Thymus (tissue), 11 donors: ENCODE measurements around the gene DHPS. TPM values are rescaled to one million over a fixed set of nuclear protein-coding genes. Genes with fewer than 3 reads are reported as not detected.
A peak's percentile ranks its signal among the peaks of the same experiment; 100 is the strongest.

ENCODE experiments used
- DNase-seq, 9 donors: peaks; one replicate each; pipeline ENCODE4 v3.0.0-alpha.2; 2013; ENCODE audit warnings: low spot score in 9 of 9, low read depth in 6 of 9, missing footprints in 1 of 9
- H3K27ac ChIP-seq, 2 donors: one replicate each; pipeline ENCODE4 v1.5.1; 2013; ENCODE audit warnings: control low read depth in 1 of 2, low read depth in 1 of 2, low read length in 1 of 2, mild to moderate bottlenecking in 1 of 2, moderate library complexity in 1 of 2
- H3K27me3 ChIP-seq, 2 donors: one replicate each; pipeline ENCODE4 v1.5.1; 2013; ENCODE audit warnings: low read length in 1 of 2; ENCODE audit not compliant: control insufficient read depth in 2 of 2, insufficient read depth in 1 of 2
- H3K36me3 ChIP-seq, 2 donors: one replicate each; pipeline ENCODE4 v1.5.1; 2013; ENCODE audit warnings: low read length in 1 of 2, mild to moderate bottlenecking in 1 of 2, moderate library complexity in 1 of 2; ENCODE audit not compliant: control insufficient read depth in 2 of 2, insufficient read depth in 2 of 2
- H3K4me1 ChIP-seq, 2 donors: one replicate each; pipeline ENCODE4 v1.5.1; 2013; ENCODE audit warnings: low read length in 2 of 2; ENCODE audit not compliant: control insufficient read depth in 2 of 2, insufficient read depth in 2 of 2
- H3K4me3 ChIP-seq, 2 donors: one replicate each; pipeline ENCODE4 v1.5.1; 2013; ENCODE audit warnings: low read length in 2 of 2, control low read depth in 1 of 2, mild to moderate bottlenecking in 1 of 2
- H3K9me3 ChIP-seq, 2 donors: one replicate each; pipeline ENCODE4 v1.5.1; 2013; ENCODE audit warnings: low read length in 1 of 2, mild to moderate bottlenecking in 1 of 2; ENCODE audit not compliant: control insufficient read depth in 2 of 2, insufficient read depth in 1 of 2
- whole genome bisulfite sequencing: extraction: QIAGEN DNeasy Blood & Tissue Kit; methylation state at CpG from one replicate; pipeline ENCODE4 v1.1.7; 2013; 5-methylcytosine and 5-hydroxymethylcytosine counted together
- polyA plus RNA-seq: library from polyadenylated mRNA; stranded (reverse); fragments of 200-250 nt; gene quantifications from one replicate; pipeline ENCODE4 v1.2.3, GENCODE V29; 2013
- total RNA-seq: library from RNA; stranded (reverse); fragments of 120-200 nt; gene quantifications from one replicate; pipeline ENCODE4 v1.2.4, GENCODE V29; 2013
- donor health status: healthy.

Gene DHPS
- total and polyA plus RNA-seq, 2 donors: 74.3 to 97.3 TPM

DNA sequence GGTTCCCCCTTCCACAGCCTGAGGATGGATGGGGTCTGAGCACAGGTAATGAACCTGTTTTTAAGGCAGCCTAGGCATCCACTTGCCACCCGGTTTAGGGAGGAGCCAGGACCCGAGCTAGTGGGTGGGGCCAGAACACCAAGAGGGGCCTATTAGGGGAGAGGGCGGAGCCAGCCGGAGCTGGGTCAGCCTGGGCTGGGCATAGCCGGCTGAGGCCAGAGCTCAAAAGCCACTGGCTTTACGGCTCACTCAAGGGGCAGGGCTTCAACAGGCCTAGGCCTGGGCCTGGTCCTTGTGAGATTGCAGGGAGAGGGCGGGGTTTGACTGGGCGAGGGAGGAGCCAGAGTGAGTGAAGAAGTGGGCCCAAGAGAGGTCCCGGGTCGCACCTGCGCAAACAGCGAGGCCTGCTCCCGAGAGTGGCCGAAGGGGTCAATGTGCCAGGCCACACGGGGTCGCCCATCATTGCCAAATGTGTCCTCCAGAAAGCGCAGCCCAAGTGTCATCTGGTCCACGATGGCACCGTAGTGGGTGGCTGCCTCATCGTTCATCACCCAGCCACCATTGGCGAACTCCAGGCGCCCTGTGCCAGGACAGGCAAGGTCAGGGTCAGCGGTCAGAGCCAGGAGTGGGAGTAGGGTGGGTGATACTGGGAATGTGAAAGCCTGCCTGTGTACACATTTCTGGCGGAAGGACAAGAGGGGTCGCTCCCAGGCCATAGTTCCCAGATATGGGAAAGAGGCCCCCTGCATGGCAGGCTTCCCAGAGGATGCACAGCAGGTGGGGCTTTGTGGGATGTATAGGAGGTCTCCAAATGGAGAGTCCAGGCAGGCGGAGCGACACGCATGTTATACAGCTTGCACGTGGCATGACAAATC is 17.0 kb downstream of the DHPS start:
- DNase-seq: peak in 1 of 9 donors; percentile 33
- Histone ChIP-seq H3K4me1 (peaks cover 17 to 41% of the 10 kb centered on the region in 2 donors), H3K9me3 (no peaks in the 10 kb centered on the region), H3K27me3 (no peaks in the 10 kb centered on the region), H3K36me3 (peaks cover 34 to 49% of the 10 kb centered on the region in 2 donors), H3K4me3 (no peak overlapping the region), H3K27ac (peak overlapping the region in 1 of 2 donors; percentile 47)
- WGBS: 85% methylated on average over 29 of the region's 29 CpGs

DNA sequence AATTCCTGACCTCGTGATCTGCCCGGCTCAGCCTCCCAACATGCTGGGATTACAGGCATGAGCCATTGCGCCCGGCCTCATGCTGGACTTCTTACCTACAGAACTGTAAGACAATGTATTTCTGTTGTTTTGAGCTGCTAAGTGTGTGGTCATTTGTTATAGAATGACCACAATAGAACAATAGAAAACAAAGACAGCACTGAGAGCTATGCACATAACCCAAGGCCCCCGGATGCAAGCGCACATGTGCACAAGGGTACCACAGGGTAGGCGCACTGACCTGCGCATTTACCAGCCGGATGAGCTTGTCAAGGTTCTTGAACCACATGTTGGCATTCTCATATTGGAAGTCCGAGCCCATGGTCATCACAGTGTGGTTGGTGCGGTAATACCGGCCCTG is 20.7 kb downstream of the DHPS start:
- Histone ChIP-seq H3K9me3 (peaks cover 0 to 4% of the 10 kb centered on the region in 2 donors), H3K36me3 (peaks cover 53 to 69% of the 10 kb centered on the region in 2 donors), H3K4me3 (no peak overlapping the region), H3K27ac (no peak overlapping the region), H3K27me3 (no peaks in the 10 kb centered on the region), H3K4me1 (peaks cover 5 to 15% of the 10 kb centered on the region in 2 donors)
- WGBS: 98% methylated on average over 12 of the region's 12 CpGs
- no peak for DNase-seq

DNA sequence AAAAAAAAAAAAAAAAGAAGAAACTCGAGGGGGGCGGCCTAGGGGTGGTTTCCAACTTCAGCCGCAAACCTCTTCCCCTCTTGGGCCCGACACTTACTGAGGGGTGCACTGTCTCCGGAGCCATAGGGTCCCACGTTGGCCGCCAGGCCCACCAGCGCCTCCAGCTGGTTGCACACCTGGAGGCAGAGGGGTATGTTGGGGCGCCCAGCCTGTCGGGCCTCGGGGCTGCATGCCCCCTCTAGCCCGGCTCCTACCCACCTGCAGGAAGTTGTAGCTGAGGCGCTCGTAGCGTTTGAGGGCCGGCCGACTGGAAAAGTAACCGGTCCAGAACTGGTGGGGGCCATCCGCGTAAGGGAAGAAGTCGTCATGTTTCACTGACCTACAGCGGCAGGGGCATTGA is 23.7 kb downstream of the DHPS start:
- Histone ChIP-seq H3K9me3 (peaks cover 0 to 4% of the 10 kb centered on the region in 2 donors), H3K27me3 (no peaks in the 10 kb centered on the region), H3K4me3 (no peak overlapping the region), H3K4me1 (no peaks in the 10 kb centered on the region), H3K27ac (no peak overlapping the region), H3K36me3 (peaks cover 59 to 61% of the 10 kb centered on the region in 2 donors)
- 97% methylated on average over 22 of the region's 22 CpGs for WGBS
- DNase-seq: no peak

DNA sequence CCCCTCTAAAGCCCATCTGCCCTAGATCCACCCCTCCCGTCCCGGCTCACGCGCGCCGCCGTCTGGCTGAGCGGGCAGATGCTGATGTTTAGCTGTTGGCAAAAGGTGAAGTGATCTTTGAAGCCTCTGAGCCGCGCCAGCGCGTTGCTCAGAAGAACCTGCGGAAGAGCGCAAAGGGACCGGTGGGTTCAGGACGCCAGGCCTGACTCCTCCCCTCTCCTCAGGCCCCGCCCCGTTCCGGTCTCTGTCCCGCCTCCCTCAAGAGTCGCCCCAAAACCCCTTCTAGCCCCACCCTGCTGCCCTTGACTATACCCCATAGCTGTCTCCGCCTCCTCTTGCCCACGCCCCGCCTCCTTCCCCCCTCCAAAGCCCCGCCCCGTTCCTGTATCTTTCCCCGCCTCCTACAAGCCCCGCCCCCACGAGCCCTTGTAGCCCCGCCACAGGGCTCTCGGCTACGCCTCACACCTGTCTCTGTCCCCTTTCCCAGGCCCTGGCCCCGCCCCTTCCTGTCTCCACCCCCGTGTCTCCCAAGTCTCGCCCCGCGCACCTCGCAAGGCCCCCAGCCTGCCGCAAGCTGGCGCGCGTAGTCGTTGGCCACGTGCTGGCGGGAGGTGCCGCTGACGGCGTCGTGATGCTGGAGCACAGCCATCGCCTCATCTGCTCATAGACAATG is 24.6 kb downstream of the DHPS start:
- Histone ChIP-seq H3K4me1 (no peaks in the 10 kb centered on the region), H3K27ac (no peak overlapping the region)
- 97% methylated on average over 50 of the region's 50 CpGs for WGBS

DNA sequence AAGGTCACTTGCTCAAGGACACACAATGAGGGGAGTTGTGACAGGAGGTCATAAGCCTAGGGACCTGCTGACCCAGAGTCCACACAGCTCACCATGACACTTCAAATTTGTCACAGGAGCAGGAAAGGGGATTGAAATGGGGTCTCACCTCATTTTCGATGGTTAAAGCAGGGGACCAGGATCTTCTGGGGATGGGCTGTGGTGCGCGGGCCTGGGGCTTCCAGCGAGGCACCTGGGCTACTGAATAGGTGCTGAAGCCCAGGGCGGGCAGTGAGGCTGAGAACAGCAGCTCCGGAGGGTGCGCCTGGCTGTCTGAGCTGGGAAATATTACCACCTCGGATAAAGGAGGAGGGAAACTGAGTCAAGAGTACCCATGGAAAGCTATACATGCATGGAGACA is 26.1 kb downstream of the DHPS start:
- H3K36me3 ChIP-seq: peaks cover 43 to 50% of the 10 kb centered on the region in 2 donors
- H3K4me1 ChIP-seq: no peaks in the 10 kb centered on the region
- over 99% methylated on average over 8 of the region's 8 CpGs for WGBS
- H3K27me3 ChIP-seq: no peaks in the 10 kb centered on the region
- DNase-seq: no peak
- peaks cover 0 to 4% of the 10 kb centered on the region in 2 donors for H3K9me3 ChIP-seq
- H3K27ac ChIP-seq: no peak overlapping the region
- H3K4me3 ChIP-seq: no peak overlapping the region

More for the DNA sequence above, 24.6 kb downstream of the DHPS start:
- no peak overlapping the region for H3K4me3 ChIP-seq
- H3K36me3 ChIP-seq: peaks cover 54 to 55% of the 10 kb centered on the region in 2 donors
- H3K27me3 ChIP-seq: no peaks in the 10 kb centered on the region
- peaks cover 0 to 4% of the 10 kb centered on the region in 2 donors for H3K9me3 ChIP-seq
- no peak for DNase-seq

DNA sequence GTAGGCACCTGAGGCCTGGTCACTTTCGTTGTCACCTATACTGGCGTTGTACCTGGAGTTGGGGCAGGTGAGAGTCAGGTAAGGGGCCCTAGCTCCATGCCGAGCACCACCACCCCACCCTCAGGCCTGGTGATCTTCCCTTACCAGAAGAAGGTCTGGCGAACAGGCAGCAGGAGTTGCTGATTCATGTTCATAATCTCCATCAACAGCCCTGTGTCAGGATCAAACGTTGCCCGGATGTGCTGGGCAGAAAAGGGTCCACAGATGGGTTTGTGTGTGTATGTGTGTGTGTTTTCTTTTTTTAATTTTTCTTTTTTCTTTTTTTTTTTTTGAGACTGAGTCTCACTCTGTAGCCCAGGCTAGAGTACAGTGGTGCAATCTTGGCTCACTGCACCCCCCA is 29.5 kb downstream of the DHPS start:
- H3K9me3 ChIP-seq: peaks cover 0 to 10% of the 10 kb centered on the region in 2 donors
- DNase-seq: no peak

DNA sequence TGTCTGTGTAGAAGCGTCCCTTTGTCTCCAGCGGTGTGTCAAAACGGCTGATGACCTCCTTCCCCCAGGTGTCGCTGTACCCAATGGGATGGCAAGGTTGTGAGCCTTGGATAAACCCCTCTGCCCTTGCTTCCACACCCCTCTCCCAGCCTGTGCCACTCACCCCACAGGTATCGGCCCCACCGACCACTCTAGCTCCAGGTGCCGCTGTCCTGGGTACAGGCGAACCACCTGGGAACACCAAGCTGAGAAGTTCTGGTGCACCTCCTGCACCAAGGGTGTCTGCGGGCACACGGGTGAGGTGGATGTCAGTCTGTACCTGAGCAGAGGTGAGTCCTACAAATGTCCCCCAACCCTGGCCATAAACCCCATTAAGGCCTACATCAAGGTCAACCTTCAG is 31.7 kb downstream of the DHPS start:
- H3K9me3 ChIP-seq: peaks cover 0 to 12% of the 10 kb centered on the region in 2 donors
- no peak overlapping the region for H3K27ac ChIP-seq
- WGBS: 98% methylated on average over 10 of the region's 10 CpGs
- H3K27me3 ChIP-seq: peaks cover 0 to 8% of the 10 kb centered on the region in 2 donors
- H3K4me3 ChIP-seq: no peak overlapping the region
- no peak for DNase-seq
- H3K36me3 ChIP-seq: peaks cover 8 to 19% of the 10 kb centered on the region in 2 donors
- H3K4me1 ChIP-seq: peaks cover 0 to 7% of the 10 kb centered on the region in 2 donors

More for the DNA sequence above, 29.5 kb downstream of the DHPS start:
- Histone ChIP-seq H3K4me1 (peaks cover 0 to 7% of the 10 kb centered on the region in 2 donors), H3K36me3 (peaks cover 28 to 36% of the 10 kb centered on the region in 2 donors), H3K27ac (no peak overlapping the region), H3K27me3 (peaks cover 0 to 8% of the 10 kb centered on the region in 2 donors), H3K4me3 (no peak overlapping the region)
- 98% methylated on average over 6 of the region's 6 CpGs for WGBS

DNA sequence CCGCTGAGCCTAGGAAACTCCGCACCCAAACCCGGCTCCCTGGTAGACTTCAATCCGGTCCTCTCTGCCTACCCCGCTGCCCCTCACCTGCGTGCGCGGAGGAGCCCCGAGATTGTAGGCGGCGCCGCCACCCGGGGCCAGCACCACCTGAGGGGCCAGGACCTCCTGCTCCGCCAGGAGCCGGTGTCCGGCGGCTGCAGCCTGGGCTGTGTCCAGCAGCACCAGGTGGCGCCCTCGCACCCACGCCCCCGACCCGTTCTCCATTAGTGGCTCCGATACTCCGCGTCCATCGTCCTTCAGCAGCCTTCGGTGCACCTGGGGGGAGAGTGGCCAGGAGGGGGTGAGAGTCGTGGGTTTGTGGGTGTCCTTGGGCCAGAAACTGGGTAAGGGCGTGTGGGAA is 33.6 kb downstream of the DHPS start:
- Histone ChIP-seq H3K9me3 (peaks cover 0 to 12% of the 10 kb centered on the region in 2 donors), H3K4me3 (no peak overlapping the region), H3K4me1 (peaks cover 0 to 7% of the 10 kb centered on the region in 2 donors), H3K36me3 (peaks cover 2 to 20% of the 10 kb centered on the region in 2 donors), H3K27me3 (peaks cover 0 to 8% of the 10 kb centered on the region in 2 donors), H3K27ac (no peak overlapping the region)
- DNase-seq: no peak
- 70% methylated on average over 29 of the region's 29 CpGs for WGBS
